Activated T-cell treated with anti-CD3 and anti-CD28 coated beads, Interleukin-2, amount 50 U/mL, for 72 hours (primary cell): Measurements from ENCODE around the gene TENM3. TPM values are rescaled to one million over a fixed set of nuclear protein-coding genes. Genes with fewer than 3 reads are reported as not detected.
A peak's percentile ranks its signal among the peaks of the same experiment; 100 is the strongest.
"Not testable (repeated sequence)": the region's sequence is repeated elsewhere in the genome, so short reads cannot be mapped to it uniquely, and the experiment has no call there.

Source experiments
- ATAC-seq, 2 donors: fragments of 150-1000 bp; cut with Tn5 transposase; replicated peaks in 1 of 2; 2 replicates each; pipeline ENCODE4 v1.10.0; 2021; ENCODE audit warnings: moderate library complexity in 2 of 2, mild to moderate bottlenecking in 1 of 2
- DNase-seq, 2 donors: peaks; one replicate each; pipeline ENCODE4 v3.0.0; 2021 to 2022; ENCODE audit warnings: mixed read lengths in 1 of 2
- H3K27ac Mint-ChIP-seq: one replicate; pipeline ENCODE4 v1.8.0; 2022; ENCODE audit warnings: mild to moderate bottlenecking, moderate library complexity, mixed read lengths
- H3K27me3 Mint-ChIP-seq: one replicate; pipeline ENCODE4 v1.8.0; 2022; ENCODE audit warnings: low read depth, mixed read lengths
- H3K36me3 Mint-ChIP-seq, 2 donors: one replicate each; pipeline ENCODE4 v1.8.0; 2022; ENCODE audit warnings: mixed read lengths in 2 of 2, mild to moderate bottlenecking in 1 of 2; ENCODE audit not compliant: insufficient read depth in 2 of 2
- H3K4me1 Mint-ChIP-seq: one replicate; pipeline ENCODE4 v1.8.0; 2022; ENCODE audit warnings: low read depth, mixed read lengths
- H3K4me3 Mint-ChIP-seq, 2 donors: one replicate each; pipeline ENCODE4 v1.8.0; 2022; ENCODE audit warnings: mild to moderate bottlenecking in 2 of 2, mixed read lengths in 2 of 2, moderate library complexity in 2 of 2
- H3K9me3 Mint-ChIP-seq, 2 donors: one replicate each; pipeline ENCODE4 v1.8.0; 2022; ENCODE audit warnings: mixed read lengths in 2 of 2
- total RNA-seq, 2 donors: library from RNA; stranded (reverse); gene quantifications; one replicate each; pipeline ENCODE4 v1.2.3, GENCODE V29; 2022

Gene TENM3
- under 1 TPM in 1 of 2 donors, not detected in 1; 0.12 TPM for total RNA-seq

DNA sequence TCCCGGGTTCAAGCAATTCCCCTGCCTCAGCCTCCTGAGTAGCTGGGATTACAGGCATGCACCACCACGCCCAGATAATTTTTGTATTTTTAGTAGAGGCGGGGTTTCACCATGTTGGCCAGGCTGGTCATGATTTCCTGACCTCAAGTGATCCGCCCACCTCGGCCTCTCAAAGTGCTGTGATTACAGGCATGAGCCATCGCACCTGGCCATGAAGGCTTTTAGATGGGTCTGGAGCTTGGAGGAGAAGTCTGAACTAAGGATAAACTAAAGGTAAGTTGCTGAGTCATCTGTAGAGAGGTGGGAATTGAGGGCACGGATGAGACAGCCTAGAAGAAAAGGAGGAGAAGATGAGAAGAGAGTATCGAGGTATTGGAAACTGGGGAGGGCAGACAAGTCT, at the start of gene TENM3:
Gene TENM3, plus strand, starts transcription at position 199 of the 400 bp plus-strand sequence. CDS start 80,619 bp downstream, outside the sequence.
- H3K27ac Mint-ChIP-seq, H3K9me3 Mint-ChIP-seq, H3K27me3 Mint-ChIP-seq, H3K4me1 Mint-ChIP-seq, DNase-seq, ATAC-seq, H3K36me3 Mint-ChIP-seq, H3K4me3 Mint-ChIP-seq: not testable (repeated sequence)

DNA sequence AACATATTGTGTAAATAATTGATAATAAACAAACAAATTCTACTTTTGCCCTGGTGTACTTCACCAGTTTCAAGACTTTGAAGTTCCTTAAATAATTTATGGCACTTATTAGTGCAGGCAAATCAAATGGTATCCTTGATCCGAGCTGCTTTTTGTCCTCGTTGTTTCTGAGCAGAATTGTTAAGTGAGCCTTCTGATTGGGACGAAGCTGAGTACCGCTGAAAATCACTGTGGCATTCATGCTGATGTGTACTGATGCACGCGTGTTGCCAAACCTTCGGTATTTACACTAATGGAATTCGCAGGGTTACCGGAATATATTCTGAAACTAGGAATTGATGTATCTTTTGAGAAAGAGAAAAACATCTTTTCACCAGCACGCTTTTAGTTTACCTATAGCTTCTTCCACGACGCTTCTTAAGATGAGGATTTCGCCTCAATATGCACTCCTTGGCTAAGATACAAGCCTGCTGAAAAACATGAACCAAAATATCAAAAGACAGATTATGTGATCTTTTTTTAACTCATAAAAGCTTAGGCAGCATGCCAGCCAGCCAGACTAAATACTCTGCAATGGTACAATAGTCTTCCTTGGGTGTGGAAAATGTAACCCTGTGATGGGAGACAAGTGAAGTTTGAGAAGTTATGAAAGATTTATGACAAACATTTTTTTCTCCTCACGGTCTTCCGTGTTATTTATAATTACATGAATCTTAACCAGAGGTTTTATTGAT, 48.9 kb upstream of the TENM3 start:
- Mint-ChIP-seq H3K27ac (no peak overlapping the region), H3K4me3 (no peak overlapping the region), H3K27me3 (no peaks in the 10 kb centered on the region), H3K9me3 (no peaks in the 10 kb centered on the region), H3K4me1 (no peaks in the 10 kb centered on the region), H3K36me3 (no peaks in the 10 kb centered on the region)
- ATAC-seq, result no peak
- no peak for DNase-seq

- Mint-ChIP-seq H3K9me3 (peaks cover 0 to 2% of the 10 kb centered on the region in 2 donors), H3K36me3 (no peaks in the 10 kb centered on the region), H3K4me1 (no peaks in the 10 kb centered on the region), H3K27ac (no peak overlapping the region), H3K27me3 (no peaks in the 10 kb centered on the region), H3K4me3 (no peak overlapping the region)
- DNase-seq (no peak), ATAC-seq (no peak)
Measured at GRCh38 chr4:182197611-182198010, 45.6 kb upstream of the TENM3 start.

- DNase-seq (no peak), ATAC-seq (no peak)
- Mint-ChIP-seq H3K27ac (no peak overlapping the region), H3K27me3 (no peaks in the 10 kb centered on the region), H3K9me3 (peaks cover 0 to 2% of the 10 kb centered on the region in 2 donors), H3K36me3 (no peaks in the 10 kb centered on the region), H3K4me1 (no peaks in the 10 kb centered on the region), H3K4me3 (no peak overlapping the region)
Measured at GRCh38 chr4:182201871-182202270, 41.3 kb upstream of the TENM3 start.

DNA sequence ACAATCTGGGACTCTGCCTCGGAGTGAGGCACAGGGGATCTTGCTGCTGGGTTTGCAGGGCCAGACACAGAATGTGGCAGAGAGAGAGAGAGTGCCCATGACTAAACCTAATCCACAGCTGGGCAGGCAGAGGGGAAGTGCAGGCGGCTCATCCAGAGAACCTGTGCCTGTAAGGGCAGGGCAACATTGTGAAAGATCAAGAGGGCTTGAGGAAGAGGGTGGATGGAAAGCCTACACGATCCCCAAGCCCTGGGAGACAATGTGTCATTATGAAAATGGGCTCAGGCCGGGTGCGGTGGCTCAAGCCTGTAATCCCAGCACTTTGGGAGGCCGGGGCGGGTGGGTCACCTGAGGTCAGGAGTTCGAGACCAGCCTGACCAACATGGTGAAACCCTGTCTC, 40.6 kb upstream of the TENM3 start:
- H3K27me3 Mint-ChIP-seq, result no peaks in the 10 kb centered on the region
- ATAC-seq, result no peak

GRCh38 chr4:182203872-182204411, 39.3 kb upstream of the TENM3 start:
- ATAC-seq (no peak), DNase-seq (no peak)
- Mint-ChIP-seq H3K36me3 (no peaks in the 10 kb centered on the region), H3K4me1 (no peaks in the 10 kb centered on the region), H3K27ac (no peak overlapping the region), H3K9me3 (peaks cover 0 to 2% of the 10 kb centered on the region in 2 donors), H3K4me3 (no peak overlapping the region), H3K27me3 (no peaks in the 10 kb centered on the region)

More for the DNA sequence above, 40.6 kb upstream of the TENM3 start:
- DNase-seq, result no peak
- H3K4me3 Mint-ChIP-seq, result no peak overlapping the region
- H3K9me3 Mint-ChIP-seq, result peaks cover 0 to 2% of the 10 kb centered on the region in 2 donors
- H3K4me1 Mint-ChIP-seq, result no peaks in the 10 kb centered on the region
- no peak overlapping the region for H3K27ac Mint-ChIP-seq
- no peaks in the 10 kb centered on the region for H3K36me3 Mint-ChIP-seq

DNA sequence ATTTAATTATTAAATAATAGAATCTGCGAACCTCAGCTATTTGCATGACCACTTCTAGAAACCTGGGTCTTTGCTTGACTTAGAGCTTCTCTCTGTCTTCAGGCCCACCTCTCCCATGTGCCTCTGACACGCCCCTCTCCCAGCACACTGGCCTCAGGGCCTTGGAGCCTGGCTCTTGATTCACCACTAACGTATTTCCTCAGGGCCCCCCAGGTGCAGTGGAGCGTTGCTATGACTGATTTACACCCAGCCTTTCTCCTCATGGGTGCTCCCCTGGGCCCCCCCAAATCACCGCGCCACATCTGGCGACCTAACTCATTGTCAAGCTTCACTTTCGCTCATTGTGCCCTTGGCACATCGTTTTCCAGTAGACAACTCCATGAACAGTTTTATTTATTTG, 37.9 kb upstream of the TENM3 start:
- Mint-ChIP-seq H3K9me3 (peaks cover 0 to 2% of the 10 kb centered on the region in 2 donors), H3K36me3 (peaks cover 0 to 1% of the 10 kb centered on the region in 2 donors), H3K4me1 (no peaks in the 10 kb centered on the region), H3K27me3 (no peaks in the 10 kb centered on the region), H3K27ac (no peak overlapping the region), H3K4me3 (no peak overlapping the region)
- ATAC-seq (no peak), DNase-seq (no peak)

- Mint-ChIP-seq H3K36me3 (peaks cover 0 to 1% of the 10 kb centered on the region in 2 donors), H3K27ac (no peak overlapping the region), H3K4me1 (no peaks in the 10 kb centered on the region), H3K4me3 (no peak overlapping the region), H3K9me3 (peaks cover 0 to 6% of the 10 kb centered on the region in 2 donors), H3K27me3 (no peaks in the 10 kb centered on the region)
- DNase-seq (no peak), ATAC-seq (no peak)
Measured at GRCh38 chr4:182206266-182206665, 36.9 kb upstream of the TENM3 start.

DNA sequence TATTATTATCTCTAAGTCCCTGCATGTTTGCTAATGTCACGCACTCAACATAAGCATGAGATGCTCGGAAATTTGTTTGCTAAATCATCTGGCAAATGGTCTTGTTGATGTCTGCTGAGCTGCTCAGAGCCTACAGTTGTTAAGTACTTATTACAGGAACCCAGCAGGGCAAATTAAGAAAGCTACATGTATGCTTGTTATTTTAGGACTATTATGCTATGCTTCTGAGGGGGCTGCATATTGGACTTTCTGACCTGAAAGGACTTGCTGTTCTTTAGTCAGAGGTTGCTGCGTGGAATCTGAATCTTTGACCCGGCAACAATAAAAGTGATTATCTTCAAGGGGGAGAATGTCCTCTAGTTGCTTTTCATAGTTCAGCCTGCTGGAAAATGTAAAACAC, 36.3 kb upstream of the TENM3 start:
- no peak overlapping the region for H3K27ac Mint-ChIP-seq
- peaks cover 0 to 1% of the 10 kb centered on the region in 2 donors for H3K36me3 Mint-ChIP-seq
- no peaks in the 10 kb centered on the region for H3K4me1 Mint-ChIP-seq
- H3K9me3 Mint-ChIP-seq, result peaks cover 0 to 4% of the 10 kb centered on the region in 2 donors
- no peak for ATAC-seq
- no peaks in the 10 kb centered on the region for H3K27me3 Mint-ChIP-seq
- no peak for DNase-seq
- no peak overlapping the region for H3K4me3 Mint-ChIP-seq

GRCh38 chr4:182207830-182208396, 35.3 kb upstream of the TENM3 start:
- ATAC-seq (peak in 1 of 2 donors; percentile 76), DNase-seq (no peak)
- H3K36me3 Mint-ChIP-seq, result peaks cover 0 to 1% of the 10 kb centered on the region in 2 donors
- peak overlapping the region in 1 of 2 donors; percentile 35 for H3K4me3 Mint-ChIP-seq
- H3K9me3 Mint-ChIP-seq, result peaks cover 0 to 4% of the 10 kb centered on the region in 2 donors
- H3K27me3 Mint-ChIP-seq, result no peaks in the 10 kb centered on the region
- peak overlapping the region; percentile 40 for H3K27ac Mint-ChIP-seq
- H3K4me1 Mint-ChIP-seq, result no peaks in the 10 kb centered on the region

DNA sequence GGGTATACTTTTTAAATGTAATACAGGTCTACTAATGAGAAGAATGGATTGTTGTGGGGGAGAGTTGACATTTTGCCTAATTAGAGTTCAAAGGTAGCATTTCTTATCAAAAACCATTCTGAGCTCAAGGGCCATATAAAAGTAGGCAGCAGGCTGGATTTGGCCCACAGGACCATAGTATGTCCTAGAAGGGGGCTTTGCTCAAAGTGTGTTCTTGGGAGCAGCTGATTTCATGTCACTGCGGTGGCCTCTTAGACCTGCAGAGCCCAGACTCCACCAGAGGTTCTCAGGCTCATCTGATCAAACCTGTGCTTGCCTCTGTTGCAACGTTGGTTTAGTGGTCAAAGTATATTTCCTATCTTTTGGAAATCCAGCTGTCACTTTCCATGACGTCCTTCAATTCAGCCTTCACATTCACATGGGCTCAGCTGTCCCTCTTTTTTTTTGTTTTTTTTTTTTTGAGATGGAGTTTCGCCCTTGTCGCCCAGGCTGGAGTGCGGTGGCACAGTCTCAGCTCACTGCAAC, 34.6 kb upstream of the TENM3 start:
- ATAC-seq, result no peak
- peaks cover 0 to 1% of the 10 kb centered on the region in 2 donors for H3K36me3 Mint-ChIP-seq
- H3K4me3 Mint-ChIP-seq, result no peak overlapping the region
- H3K27ac Mint-ChIP-seq, result peak overlapping the region; percentile 40
- no peaks in the 10 kb centered on the region for H3K27me3 Mint-ChIP-seq
- no peaks in the 10 kb centered on the region for H3K4me1 Mint-ChIP-seq
- DNase-seq, result no peak
- H3K9me3 Mint-ChIP-seq, result peaks cover 0 to 4% of the 10 kb centered on the region in 2 donors

GRCh38 chr4:182212211-182212761, 30.9 kb upstream of the TENM3 start:
- no peak for ATAC-seq
- H3K4me3 Mint-ChIP-seq, result no peak overlapping the region

GRCh38 chr4:182213004-182213403, 30.2 kb upstream of the TENM3 start:
- no peak for ATAC-seq
- DNase-seq, result no peak
- Mint-ChIP-seq H3K27me3 (no peaks in the 10 kb centered on the region), H3K4me1 (no peaks in the 10 kb centered on the region), H3K36me3 (peaks cover 0 to 1% of the 10 kb centered on the region in 2 donors), H3K27ac (no peak overlapping the region), H3K9me3 (peaks cover 0 to 4% of the 10 kb centered on the region in 2 donors), H3K4me3 (no peak overlapping the region)

More at GRCh38 chr4:182212211-182212761, 30.9 kb upstream of the TENM3 start:
- no peak overlapping the region for H3K27ac Mint-ChIP-seq
- H3K9me3 Mint-ChIP-seq, result peaks cover 0 to 4% of the 10 kb centered on the region in 2 donors
- H3K27me3 Mint-ChIP-seq, result no peaks in the 10 kb centered on the region
- no peak for DNase-seq
- H3K36me3 Mint-ChIP-seq, result peaks cover 0 to 1% of the 10 kb centered on the region in 2 donors
- no peaks in the 10 kb centered on the region for H3K4me1 Mint-ChIP-seq
